HG02642 (cell line): ENCODE measurements around the gene RPTOR.

ENCODE experiments used
- ATAC-seq: cut with Tn5 transposase; IDR thresholded peaks from one replicate; pipeline ENCODE4 v1.9.1; 2021; ENCODE audit warnings: mild to moderate bottlenecking; ENCODE audit not compliant: unreplicated experiment, poor library complexity

Gene RPTOR

DNA sequence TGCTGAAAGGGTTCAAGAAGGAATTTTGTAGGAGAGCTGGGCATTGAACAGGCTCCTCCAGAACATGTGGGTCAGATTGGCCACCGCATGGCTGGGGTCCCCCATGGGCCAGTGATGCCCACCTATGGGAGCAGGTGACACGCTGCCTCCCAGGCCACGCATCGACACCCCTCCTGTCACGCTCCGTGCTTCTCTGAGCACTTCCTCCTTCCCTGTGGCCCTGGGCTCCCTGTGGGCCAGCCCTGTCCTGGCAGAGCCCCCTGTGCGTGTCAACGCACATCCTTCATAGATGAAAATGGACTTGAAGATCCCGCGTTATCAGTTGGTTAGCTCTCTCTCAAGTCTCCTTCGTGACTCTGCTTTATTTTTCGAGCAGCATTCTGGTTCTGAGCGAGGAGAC is 160.3 kb downstream of the RPTOR start:
- no peak for ATAC-seq

DNA sequence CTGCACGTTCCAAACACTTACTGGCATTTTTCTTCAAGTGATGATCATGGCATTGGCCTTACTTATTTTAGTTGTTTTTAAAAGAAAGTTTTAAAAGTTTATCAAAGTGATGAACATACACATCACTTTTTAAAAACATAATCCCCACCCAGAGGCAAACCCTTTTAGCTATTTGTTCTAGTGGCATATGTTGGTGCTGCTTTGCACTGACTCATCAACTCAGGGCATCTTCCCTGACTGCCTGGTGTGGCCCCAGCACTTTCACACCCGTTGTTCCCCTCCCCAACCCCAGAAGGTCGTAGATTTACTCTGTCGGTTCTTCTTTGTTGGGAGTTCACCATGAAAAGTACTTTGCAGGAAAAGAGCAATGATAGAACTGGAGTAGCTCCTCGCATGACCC is 161.3 kb downstream of the RPTOR start:
- ATAC-seq: no peak

DNA sequence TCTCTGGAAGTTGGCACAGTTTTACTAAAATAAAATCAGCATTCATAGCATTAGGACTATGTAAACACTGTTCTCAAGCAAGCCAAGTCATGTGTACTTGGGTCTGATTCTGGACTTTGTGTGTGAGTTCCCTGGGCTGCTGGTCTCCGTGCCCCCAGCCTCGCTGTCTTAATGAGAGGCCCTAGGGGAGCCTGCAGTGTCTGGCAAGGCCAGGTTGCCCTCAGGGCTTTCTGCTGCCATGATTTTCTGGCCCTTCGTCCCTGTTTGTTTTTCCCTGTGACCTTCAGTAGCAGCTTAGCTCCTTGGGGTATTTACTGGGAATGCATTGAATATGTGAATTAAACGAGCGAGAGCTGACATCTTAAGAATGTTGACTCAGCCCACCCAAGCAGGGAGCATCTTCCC is 161.8 kb downstream of the RPTOR start:
- no peak for ATAC-seq

DNA sequence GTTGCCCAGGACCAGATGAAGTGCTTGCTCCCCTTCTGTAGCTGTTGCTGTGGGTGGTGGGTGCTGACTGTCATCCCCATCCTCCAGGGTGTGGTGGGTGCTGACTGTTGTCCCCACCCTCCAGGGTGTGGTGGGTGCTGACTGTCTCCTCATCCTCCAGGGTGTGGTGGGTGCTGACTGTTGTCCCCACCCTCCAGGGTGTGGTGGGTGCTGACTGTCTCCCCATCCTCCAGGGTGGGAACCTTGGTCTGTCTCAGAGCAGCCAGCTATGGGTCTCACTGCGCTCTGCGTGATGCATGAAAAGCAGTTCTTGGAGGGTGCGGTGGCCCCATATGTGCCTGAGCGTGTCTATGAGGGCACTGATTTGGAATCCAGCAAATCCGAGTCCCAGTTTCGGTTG is 163.8 kb downstream of the RPTOR start:
- ATAC-seq: no peak

DNA sequence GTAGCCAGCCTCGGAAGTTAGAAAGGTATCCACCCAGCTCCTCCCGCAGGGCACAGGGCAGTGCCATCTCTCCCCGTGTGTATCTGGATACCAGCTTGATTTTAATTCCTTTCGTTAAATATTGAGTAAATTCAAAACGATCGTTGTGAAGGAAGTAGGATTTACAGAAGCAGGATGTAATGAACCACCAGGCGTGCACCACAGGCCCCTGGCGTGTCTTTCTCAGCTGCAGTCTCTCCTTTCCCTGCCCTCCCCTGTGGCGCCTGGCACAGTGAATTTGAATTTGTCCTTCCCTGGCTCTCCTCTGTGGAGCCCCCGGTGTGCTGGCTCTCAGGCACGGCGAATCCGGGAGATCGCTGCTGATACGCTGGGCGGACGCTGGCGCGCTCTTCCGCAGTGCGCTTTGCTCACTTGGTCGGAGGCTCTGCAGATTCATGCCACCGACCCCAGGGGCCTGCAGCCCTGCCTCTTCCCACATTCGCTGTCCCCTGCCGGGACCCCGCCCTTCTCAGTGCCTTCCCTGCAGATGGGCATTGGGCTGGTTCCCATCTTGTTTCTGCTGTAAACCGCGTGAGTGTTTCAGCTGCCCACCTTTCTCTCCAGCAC is 164.6 kb downstream of the RPTOR start:
- no peak for ATAC-seq

DNA sequence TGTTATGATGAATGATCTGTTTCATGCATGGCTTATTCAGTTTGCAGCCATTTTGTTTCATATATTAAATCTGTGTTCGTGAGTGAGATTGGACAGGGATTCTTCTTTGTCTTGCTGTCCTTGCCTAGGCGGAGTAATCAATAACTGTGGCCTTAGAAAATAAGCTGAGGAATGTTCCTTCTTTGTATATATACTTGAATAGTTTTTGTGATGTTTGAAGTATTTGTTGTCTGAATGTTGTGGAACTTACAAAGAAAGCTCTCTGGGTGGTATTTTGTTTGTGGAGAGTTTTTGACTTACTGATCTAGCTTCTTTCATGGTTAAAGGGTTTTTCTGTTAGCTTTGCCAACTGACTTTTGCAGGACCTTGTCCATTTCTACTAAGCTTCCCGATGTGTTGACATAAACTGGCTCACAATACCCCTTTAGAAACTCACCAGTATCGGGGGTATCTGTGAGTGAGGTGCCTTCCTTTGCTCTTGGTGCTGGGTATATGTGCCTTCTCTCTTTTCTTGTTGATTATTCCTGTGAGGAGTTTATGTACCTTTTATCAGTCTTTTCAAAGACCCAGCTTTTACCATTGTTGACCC is 166.2 kb downstream of the RPTOR start:
- ATAC-seq: no peak

DNA sequence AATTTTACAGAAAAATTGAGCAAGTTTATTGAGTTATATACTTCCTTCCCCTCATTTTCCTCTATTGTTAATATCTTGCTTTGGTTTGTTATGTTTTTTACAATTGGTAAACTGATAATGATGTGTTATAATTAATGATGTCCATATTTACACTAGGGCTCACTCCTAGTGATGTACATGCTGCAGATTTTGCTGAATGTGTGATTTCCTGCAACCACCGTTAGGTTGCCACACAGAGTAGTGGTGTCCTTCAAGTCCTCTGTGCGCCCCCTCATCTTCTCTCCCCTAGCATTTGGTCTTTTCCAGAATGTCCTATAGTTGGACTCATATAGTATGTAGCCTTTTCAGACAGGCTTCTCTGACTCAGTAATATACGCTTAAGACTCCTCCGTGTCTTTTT is 167.5 kb downstream of the RPTOR start:
- no peak for ATAC-seq

DNA sequence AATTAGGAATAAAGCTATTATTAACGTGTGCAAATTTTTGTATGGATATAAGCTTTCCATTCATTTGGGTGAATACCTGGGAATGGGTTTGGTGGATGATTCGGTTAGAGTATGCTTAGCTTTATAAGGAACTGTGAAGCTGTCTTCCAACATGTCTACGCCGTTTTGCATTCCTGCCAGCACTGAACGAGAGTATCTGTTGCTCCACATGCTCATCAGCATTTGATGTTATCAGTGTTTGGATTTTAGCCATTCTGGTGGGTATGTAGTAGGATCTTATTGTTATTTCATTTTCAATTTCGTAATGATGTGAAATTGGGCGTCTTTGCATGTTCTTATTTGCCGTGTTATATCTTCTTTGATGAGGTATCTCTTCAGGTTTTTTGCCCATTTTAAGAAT is 168.0 kb downstream of the RPTOR start:
- no peak for ATAC-seq

DNA sequence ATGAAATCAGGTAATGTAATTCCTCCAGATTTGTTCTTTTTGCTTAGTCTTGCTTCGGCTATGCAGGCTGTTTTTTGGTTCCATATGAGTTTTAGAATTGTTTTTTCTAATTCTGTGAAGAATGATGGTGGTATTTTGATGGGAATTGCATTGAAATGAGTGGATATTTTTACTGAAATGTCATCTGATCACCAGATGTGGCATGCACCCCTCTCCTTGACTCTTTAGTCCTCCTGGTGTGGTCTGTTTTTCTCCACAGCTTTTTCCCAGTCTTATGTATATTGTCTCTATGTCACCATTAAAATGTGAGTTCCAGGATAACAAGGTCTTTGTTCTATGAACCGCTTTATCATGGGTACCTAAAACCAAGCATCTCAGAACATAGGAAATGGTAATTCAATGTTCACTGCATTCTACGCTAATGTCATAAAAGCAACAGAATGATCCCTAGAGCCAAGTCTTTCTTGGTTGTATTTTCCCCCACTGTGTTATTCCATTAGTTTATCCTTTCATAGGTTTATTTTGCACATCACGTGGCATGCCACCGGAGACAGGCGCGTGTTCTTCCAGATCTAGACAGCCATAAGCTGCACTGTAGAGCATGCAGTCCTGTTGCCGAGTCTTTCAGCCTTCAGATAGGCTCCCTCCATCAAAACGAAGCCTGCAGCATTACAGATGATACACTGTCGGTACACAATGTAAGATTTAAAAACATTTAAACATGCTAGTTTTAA is 172.5 kb downstream of the RPTOR start:
- no peak for ATAC-seq

DNA sequence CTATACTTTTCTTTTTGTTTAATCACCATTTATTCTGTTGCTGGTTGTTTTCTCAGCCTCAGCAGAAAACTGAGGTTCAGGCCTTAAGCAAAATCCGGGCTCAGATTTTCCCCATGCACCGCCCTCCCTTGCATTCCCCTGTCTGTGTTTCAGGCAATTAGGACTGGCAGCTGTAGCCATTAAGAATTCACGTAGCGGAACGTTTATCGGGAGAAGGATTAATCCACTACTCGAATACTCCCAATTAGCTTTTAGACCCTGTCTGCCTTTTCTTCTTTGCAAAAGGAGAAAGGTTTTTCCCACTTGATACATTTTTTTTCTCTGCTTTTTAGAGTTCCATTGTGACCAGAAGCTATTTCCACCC is 173.1 kb downstream of the RPTOR start:
- no peak for ATAC-seq

DNA sequence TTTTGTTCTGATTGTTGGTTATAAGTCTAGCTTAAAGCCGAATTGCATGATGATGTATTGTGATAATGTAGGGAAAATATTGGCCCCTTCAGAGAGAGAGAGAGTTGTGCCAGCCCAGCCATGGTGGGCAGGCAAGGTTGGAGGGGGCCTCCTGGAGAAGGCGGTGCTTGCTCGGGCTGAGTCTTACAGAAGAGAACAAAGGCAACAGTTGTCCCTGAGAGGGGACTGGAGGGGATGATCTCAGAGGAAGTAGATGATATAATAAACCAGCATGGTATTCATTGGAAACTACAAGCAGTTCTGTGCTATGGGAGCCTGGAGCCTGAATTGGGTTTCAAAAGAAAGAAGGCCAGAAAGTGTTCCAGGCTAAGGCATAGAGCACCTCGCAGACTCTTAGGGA is 173.8 kb downstream of the RPTOR start:
- no peak for ATAC-seq

DNA sequence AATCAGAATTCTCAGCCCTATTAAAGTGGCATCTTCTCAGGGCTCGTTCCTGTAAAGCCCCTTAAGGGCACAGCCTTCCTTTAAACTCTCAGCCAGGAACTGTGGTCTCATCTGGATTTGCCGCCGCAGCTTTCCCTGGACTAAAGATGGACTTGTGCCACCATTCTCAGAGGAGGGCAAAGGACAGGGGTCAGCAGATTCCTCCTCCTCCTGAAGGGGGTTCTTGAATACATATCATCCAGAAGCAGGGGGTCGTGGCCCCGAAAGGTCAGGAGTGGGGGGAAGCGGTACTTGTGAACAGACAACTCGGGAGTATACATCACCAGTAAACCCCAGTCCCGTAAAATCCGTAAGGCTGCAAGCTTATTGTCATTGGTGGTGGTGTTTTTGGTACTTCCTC is 174.8 kb downstream of the RPTOR start:
- ATAC-seq: no peak

DNA sequence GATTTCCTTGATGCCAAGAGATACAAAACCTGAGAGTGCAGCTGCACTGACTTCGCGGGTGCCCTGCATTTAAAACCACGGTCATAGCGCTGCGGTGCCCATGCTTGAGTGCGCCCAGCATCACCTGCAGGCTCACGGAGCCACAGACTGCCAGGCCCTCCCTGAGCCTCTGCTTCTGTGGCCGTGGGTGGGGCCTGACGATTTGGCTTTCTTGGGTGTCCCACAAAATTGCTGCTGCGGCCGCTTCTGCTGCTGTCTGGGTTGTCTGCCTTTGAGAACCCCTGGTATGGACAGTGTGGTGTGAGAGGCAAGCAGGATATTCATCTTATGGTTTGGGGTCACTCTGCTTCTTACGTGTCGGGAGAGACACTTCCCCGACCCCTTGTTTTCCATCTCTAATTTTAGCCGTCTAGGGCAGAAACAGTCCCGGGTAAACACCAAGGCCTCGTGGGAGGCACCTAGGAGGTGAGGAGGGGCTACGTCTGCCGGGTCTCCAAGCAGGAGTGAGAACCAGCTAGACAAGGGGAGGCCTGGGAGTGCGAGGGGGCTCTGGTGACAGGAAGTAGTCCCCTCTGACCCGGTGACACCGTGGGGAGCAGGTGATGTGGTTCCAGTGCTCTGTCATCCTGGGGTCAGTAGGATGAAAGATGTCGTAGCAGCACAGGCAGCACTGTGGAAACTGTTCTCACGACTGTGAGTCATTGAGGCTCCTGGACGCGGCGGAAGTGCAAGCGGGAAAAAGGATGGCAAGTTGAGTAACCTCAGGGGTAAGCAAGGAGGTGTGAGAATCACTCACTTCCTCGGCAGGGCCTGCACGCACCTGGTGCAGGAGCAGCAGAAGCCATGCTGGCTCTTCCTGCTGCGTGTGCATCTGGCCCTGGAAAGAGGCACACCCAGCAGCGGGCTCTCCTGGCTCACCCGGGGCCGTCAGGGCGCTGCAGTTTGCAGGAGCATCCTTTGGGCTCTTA is 176.3 kb downstream of the RPTOR start:
- no peak for ATAC-seq

DNA sequence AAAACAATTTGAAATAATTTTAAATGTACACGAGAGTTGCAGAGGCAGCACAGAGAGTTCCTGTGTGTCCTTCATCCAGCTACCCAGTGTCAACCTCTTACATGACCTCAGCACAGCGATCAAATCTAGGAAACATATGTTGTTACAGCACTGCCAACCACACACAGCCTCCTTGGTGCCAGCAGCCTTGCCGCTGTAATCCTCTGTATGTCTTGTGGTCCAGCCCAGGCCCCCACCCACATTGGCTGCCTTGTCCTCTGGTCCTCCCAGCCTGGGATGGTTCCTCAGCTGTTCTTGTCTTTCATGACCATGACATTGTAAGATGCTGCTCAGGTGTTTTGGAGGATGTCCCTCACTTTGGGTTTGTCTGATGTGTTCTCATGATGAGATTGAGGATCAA is 178.0 kb downstream of the RPTOR start:
- ATAC-seq: no peak

DNA sequence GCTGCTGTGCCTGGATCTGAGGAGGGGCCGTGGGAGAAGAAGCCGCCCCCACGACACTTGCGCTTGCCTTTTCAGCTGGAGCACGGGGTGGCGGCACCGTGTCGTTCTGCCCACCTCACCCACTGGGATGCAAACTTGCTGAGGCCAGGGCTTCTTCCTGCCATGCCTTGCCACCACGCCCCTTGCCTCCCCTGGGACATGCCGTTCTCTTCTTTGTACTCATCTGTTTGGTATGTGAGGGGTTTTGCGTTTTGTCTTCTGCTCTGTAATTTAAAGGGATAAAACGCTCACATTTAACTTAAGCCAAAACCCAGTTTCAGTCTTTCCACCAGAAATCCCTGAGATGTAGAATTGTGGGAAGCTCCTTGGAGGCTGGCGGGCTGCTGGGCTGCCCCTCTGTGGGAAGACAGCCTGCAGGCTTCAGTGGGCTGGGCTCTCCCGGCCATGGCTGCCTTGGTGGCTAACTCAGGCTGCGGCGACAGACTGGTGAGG is 180.2 kb downstream of the RPTOR start:
- no peak for ATAC-seq

DNA sequence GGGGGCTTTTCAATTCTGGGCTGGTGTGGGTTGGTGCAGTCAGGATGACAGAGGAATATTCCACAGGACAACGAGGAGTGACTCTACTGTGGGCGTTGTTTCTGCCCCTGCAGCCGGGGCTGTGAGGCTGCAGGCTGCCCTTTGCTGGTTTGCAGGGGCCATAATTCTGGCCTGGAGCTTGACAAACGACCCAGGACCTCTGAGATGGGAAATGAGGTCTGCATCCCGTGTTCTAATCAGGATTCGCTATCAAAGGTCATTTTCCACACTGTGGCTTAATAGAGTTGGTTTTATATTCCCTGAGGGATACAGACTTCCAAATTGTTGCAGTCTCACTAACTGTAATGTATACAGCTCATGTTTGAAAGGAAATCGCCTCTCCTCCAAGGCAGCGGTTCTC is 180.9 kb downstream of the RPTOR start:
- ATAC-seq: no peak

DNA sequence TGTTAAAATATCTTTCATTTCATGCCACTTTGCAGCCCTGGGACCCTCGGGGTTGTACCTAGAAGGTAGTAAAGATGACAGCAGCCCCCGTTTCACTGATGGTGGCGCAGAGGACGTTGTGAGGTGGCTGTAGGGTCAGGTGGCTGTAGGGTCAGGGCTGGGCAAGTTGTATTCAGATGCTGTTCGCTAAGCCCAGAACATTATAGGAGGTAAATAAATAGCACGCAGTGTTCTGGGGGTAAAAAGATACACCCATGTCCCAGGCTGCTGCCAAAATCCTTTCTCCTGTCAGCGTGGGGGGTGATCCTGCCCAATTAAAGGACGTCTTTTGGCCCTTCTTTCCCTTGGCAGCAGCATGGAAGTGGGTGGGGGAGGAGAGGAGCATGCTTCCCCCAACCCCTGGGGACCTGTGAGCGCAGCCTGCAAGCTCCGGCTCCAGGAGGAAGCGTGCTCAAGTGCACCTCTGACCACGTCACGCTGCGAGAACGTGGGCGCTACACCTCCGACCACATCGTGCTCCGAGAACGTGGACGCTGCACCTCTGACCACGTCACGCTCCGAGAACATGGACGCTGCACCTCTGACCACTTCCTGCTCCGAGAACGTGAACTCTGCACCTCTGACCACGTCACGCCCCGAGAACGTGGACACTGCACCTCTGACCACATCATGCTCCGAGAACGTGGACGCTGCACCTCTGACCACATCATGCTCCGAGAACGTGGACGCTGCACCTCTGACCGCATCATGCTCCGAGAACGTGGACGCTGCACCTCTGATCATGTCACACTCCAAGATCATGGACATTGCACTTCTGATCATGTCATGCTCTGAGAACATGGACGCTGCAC is 182.1 kb downstream of the RPTOR start:
- no peak for ATAC-seq

DNA sequence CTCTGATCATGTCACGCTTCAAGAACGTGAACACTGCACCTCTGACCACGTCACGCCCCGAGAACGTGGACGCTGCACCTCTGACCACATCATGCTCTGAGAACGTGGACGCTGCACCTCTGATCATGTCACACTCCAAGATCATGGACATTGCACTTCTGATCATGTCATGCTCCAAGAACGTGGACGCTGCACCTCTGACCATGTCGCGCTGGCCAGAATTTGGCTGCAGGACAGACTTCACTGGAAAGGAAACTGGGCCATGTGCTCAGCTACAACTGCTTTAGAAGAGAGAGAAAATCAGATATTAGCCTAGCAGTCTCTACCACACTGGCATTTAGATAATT is 182.7 kb downstream of the RPTOR start:
- no peak for ATAC-seq

DNA sequence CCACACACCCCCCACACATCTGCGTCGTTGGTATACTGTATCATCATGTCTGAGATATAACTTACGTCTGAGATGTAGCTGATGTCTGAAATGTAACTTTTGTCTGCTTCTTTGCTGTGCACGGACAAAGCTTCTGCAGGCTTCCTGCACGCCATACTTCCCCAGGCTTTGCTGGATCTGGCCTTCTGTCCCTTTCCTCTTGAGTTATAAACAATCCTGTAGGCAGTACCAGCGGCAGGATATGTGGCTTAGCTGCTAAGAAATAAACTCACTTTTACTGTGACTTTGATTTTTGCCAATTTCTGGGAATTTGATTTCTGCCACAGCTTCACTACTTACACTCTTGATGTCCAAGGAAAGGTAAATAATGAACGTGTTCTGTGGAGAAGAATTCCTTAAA is 184.4 kb downstream of the RPTOR start:
- no peak for ATAC-seq

DNA sequence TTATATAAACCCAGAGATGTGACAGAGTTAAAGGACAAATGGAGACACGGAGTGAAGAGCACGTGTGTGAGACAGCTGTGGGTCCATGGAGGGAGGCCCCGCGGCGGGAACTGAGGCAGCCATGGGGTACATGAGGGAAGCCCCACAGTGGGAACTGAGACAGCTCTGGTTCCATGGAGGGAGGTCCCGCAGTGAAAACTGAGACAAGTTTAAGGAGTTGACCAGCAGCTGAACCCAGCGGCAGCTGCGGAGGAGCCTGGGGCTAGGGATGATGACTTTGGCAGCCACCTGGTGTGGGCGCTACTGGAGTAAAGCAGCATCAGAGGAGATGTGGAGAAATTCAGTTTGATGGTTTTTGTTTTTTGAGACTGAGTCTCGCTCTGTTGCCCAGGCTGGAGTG is 185.1 kb downstream of the RPTOR start:
- no peak for ATAC-seq
